Muscle layer of duodenum (tissue), 2 donors: Measurements from ENCODE around the gene CPNE5.
"Not testable (repeated sequence)": the region's sequence is repeated elsewhere in the genome, so short reads cannot be mapped to it uniquely, and the experiment has no call there.

ENCODE experiments used
- H3K27ac ChIP-seq: one replicate; pipeline ENCODE4 v1.7.0; 2013; ENCODE audit warnings: mild to moderate bottlenecking, low read length
- H3K27me3 ChIP-seq: one replicate; pipeline ENCODE4 v1.7.0; 2013; ENCODE audit warnings: low read depth, mild to moderate bottlenecking, control low read depth, low read length
- H3K36me3 ChIP-seq, 2 donors: one replicate each; pipeline ENCODE4 v1.7.0; 2013; ENCODE audit warnings: low read length in 2 of 2, control low read depth in 1 of 2, mild to moderate bottlenecking in 1 of 2; ENCODE audit not compliant: insufficient read depth in 2 of 2, control insufficient read depth in 1 of 2
- H3K4me1 ChIP-seq, 2 donors: one replicate each; pipeline ENCODE4 v1.7.0; 2013; ENCODE audit warnings: low read length in 2 of 2, mild to moderate bottlenecking in 2 of 2, control low read depth in 1 of 2, moderate library complexity in 1 of 2; ENCODE audit not compliant: insufficient read depth in 2 of 2, control insufficient read depth in 1 of 2
- H3K4me3 ChIP-seq, 2 donors: one replicate each; pipeline ENCODE4 v1.7.0; 2013; ENCODE audit warnings: low read length in 2 of 2, low read depth in 1 of 2, mild to moderate bottlenecking in 1 of 2
- H3K9me3 ChIP-seq, 2 donors: one replicate each; pipeline ENCODE4 v1.7.0; 2013; ENCODE audit warnings: low read length in 2 of 2, control low read depth in 1 of 2, mild to moderate bottlenecking in 1 of 2; ENCODE audit not compliant: control insufficient read depth in 1 of 2
- donor health status: healthy.

Gene CPNE5

DNA sequence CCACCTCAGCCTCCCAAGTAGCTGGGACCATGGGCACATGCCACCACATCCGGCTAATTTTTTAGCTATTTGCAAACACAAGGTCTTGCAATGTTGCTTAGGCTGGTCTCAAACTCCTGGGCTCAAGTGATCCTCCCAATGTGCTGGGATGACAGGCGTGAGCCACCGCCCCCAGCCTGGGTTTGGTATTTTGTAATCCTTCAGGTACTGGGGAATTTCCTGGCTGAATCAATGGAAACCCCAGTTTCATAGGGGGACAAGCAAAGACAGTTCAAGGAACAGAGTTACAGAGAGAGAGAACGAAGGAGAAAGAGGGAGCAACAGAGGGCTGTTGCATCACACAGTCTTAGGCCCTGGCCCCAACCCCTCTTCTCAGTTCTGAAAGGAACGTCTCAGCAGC lies 105.9 kb downstream of the CPNE5 start:
- peaks cover 0 to 11% of the 10 kb centered on the region in 2 donors for H3K4me1 ChIP-seq
- H3K27ac ChIP-seq: no peak overlapping the region
- H3K4me3 ChIP-seq: no peak overlapping the region
- no peaks in the 10 kb centered on the region for H3K36me3 ChIP-seq
- H3K27me3 ChIP-seq: no peaks in the 10 kb centered on the region
- H3K9me3 ChIP-seq: no peaks in the 10 kb centered on the region

DNA sequence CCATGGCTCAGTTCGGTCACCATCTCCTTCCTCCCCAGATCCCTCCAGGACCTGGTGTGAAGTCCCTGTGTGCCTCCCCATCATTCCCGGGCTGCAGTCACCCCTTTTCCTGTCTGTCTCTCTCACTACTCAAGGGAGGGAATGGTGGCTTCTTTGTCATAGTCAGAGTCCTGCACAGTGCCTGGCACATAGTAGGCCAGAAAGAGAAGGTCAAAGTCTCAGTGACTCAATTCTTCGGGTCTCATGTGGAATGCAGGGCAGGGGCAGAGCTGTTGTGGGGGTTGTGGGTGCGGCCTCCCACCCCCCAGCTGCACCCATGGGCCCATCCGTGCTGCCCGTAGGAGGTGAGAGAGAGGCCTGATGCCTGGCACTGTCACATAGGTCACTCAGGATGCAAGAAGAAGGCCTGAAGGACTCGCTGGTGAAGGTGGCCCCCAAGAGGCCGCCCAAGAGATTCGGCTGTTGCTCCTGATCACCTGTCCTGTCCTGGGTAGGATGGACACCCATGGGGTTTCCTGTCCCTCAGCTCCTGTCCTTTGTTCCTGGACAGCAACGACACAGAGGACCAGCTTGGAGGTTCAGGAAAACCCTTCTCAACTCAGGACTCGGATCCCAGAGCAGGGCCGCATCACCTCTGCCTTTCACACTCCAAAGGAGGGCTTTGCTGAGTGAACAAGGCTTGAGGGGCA lies 107.5 kb downstream of the CPNE5 start:
- no peaks in the 10 kb centered on the region for H3K36me3 ChIP-seq
- H3K4me3 ChIP-seq: no peak overlapping the region
- H3K27me3 ChIP-seq: no peaks in the 10 kb centered on the region
- H3K9me3 ChIP-seq: no peaks in the 10 kb centered on the region
- H3K27ac ChIP-seq: no peak overlapping the region
- H3K4me1 ChIP-seq: peaks cover 0 to 11% of the 10 kb centered on the region in 2 donors

DNA sequence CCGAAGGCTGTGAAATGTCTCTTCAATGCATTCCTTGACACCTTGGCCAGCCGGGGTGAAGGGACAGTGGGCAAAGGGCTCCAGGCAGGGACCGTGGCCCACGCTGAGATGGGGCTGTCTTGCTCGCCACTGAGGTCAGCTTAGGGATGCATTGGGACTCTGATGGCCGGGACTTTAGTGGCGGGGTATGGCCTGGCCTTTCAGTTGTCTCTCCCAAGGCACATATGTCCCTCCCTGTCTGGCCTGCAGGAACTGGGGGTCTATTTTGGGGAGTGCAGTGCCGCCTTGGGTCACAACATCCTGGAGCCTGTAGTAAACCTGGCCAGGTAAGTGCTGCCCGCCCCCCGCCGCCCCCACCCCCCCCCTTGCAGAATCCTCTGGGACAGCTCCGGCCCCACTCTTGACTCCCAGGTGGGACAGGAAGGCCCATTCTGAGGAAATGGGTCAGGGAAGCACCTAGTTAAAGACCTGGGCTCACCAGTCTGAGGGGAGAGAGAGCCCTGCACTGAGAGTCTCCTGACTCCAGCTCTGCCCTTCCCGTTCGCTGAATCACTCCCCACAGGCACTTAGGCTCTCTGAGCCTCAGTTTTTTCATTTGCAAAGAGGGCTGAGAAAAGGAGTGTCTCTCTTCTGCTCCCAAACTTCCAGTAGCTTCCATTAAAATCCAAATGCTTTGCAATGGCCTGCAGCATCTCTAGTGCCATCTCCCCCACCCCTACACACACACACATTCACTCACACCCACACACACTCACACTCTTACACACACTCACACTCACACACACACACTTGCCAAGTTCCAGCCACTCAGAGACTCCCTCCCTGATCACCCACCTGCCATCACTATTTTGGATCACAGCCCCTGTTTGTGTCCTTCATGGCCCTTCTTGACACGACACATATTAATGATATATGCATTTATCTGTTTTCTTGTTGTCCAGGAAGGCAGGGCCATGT lies 108.5 kb downstream of the CPNE5 start:
- no peak overlapping the region for H3K27ac ChIP-seq
- no peaks in the 10 kb centered on the region for H3K9me3 ChIP-seq
- no peak overlapping the region for H3K4me3 ChIP-seq
- H3K36me3 ChIP-seq: no peaks in the 10 kb centered on the region
- no peaks in the 10 kb centered on the region for H3K27me3 ChIP-seq
- H3K4me1 ChIP-seq: peaks cover 0 to 6% of the 10 kb centered on the region in 2 donors

DNA sequence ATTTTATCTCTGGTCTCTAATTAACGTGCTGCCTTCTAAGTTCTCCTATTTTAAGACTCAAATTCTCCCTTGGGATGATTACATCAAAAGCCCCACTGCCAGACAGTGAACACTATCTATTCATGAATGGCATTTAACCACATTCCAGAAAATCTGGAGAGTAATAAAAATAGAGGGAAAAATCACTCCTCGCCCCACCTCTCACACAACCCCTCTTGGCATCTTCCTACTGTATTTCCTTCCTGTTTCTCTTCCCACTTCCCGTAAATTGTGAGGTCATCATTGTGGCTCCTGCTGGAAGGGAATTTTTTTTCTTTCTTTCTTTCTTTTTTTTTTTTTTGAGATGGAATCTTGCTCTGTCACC lies 110.1 kb downstream of the CPNE5 start:
- no peaks in the 10 kb centered on the region for H3K9me3 ChIP-seq
- no peaks in the 10 kb centered on the region for H3K4me1 ChIP-seq
- H3K27ac ChIP-seq: no peak overlapping the region
- no peaks in the 10 kb centered on the region for H3K36me3 ChIP-seq
- no peak overlapping the region for H3K4me3 ChIP-seq
- no peaks in the 10 kb centered on the region for H3K27me3 ChIP-seq

DNA sequence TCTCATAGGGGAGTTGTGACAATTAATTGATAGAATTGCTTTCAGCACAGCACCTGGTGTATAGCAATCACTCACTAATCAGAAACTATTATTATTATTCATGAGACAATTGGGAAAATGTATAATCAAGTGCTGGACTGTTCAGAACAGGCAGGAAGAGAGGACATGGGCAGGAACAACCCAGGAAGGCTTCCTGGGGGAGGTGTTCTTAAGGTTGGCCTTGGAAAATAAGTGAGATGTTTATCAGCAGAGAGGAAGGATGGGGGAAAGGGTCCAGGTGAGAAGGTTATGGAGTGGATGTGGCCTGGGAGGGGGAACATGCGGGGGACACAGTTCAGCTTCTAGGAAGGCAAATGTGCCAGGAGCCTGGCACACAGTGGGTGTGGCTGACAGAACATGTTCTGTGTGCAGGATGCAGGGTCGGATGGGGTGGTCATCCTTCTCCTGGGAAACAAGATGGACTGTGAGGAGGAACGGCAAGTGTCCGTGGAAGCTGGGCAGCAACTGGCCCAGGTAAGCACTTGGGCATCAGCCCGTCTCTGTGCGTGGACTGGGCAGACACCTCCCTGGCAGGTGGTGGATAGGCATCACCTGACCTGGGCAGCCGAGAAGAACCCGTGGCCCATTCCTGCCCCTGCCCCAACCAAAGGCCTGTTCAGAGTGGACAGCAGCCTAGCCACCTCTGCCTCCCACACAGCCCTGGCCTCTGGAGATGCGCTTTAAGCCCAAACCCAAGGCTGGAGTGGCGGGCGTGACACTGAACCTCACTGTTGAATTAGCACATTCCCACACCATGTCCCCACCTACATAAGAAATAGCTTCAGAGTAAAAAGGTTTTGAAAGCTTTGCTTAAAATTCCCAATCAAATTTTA lies 110.7 kb downstream of the CPNE5 start:
- H3K4me1 ChIP-seq: no peaks in the 10 kb centered on the region
- H3K27me3 ChIP-seq: no peaks in the 10 kb centered on the region
- H3K36me3 ChIP-seq: no peaks in the 10 kb centered on the region
- no peak overlapping the region for H3K4me3 ChIP-seq
- no peaks in the 10 kb centered on the region for H3K9me3 ChIP-seq
- no peak overlapping the region for H3K27ac ChIP-seq

DNA sequence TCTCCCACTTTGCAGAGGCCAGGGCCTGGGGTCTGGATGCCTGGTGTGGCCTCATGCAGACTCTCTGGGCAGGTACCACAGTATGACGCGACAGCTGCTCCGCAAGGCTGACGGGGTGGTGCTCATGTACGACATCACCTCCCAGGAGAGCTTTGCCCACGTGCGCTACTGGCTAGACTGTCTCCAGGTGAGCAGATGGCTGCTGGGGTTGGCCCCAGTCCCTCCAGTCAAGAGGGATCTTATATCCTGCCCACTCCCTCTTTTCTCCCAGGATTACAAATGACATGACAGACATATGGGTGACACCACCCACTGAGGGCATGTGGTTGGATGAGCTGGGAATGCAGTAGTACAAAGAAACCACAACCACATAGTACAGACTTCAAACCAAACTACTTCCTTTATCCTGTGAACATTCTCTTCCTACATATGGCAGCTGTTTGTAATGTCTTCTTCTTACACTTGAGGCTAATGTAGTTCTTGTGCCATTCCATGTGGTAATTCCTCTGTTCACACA lies 111.7 kb downstream of the CPNE5 start:
- Histone ChIP-seq H3K36me3 (no peaks in the 10 kb centered on the region), H3K4me3 (no peak overlapping the region), H3K27me3 (no peaks in the 10 kb centered on the region), H3K4me1 (no peaks in the 10 kb centered on the region), H3K27ac (no peak overlapping the region), H3K9me3 (no peaks in the 10 kb centered on the region)

DNA sequence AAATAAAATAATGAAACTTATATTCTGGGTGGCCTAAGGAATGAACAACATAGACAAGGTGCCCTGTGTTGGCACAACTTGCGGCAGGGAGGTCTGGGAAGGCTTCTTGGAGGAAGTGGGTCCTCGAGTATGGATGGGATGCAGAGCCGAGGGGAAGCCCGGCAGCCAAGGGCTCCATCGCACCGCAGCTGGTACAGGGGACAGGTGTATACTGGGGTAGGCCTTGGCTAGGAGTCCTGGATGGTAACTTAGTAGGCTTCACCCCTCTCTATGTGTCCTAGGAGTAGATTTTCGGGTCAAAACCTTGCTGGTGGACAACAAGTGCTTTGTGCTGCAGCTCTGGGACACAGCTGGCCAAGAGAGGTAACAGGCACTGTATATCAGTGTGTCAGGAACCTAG lies 113.7 kb downstream of the CPNE5 start:
- no peaks in the 10 kb centered on the region for H3K9me3 ChIP-seq
- H3K4me1 ChIP-seq: no peaks in the 10 kb centered on the region
- H3K27me3 ChIP-seq: no peaks in the 10 kb centered on the region
- H3K36me3 ChIP-seq: no peaks in the 10 kb centered on the region
- H3K4me3 ChIP-seq: no peak overlapping the region
- H3K27ac ChIP-seq: no peak overlapping the region

DNA sequence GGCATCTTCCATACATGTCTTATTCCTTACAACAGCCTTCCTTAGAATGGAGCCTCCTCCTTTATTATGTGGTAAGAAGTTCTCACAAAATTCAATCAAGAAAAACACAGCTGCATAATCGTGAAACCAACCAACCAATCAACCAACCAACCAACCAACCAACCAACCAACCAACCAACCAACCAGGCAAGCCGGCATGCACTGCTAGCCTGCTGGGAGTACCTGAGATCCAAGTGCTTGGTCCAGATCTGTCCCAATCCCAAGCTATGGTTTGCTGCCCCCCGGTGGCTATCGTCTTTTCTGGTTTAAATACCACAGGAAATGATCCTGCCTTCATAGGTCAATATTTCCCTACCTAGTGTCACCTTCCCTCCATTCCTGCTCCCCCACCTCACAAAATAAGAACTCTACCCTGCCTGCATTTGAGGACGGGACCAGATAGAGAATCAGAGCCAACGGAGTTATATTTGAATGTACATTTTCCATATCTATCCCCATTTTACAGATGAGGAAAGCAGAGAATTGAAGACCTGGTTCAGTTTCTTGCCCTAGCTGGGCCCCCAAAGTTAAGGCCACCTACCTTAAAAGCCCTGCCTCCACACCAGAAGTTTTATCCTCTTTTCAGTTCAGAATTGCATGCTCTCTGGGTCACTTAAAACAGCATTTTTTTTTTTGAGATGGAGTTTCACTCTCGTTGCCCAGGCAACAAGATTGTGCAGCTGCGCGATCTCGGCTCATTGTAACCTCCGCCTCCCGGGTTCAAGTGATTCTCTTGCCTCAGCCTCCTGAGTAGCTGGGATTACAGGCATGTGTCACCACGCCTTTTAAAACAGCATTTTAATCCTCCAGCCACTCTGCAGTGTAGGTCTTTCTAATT lies 114.5 kb downstream of the CPNE5 start:
- Histone ChIP-seq H3K36me3 (no peaks in the 10 kb centered on the region), H3K4me3 (no peak overlapping the region), H3K27ac (no peak overlapping the region), H3K27me3 (no peaks in the 10 kb centered on the region), H3K9me3 (no peaks in the 10 kb centered on the region), H3K4me1 (no peaks in the 10 kb centered on the region)

DNA sequence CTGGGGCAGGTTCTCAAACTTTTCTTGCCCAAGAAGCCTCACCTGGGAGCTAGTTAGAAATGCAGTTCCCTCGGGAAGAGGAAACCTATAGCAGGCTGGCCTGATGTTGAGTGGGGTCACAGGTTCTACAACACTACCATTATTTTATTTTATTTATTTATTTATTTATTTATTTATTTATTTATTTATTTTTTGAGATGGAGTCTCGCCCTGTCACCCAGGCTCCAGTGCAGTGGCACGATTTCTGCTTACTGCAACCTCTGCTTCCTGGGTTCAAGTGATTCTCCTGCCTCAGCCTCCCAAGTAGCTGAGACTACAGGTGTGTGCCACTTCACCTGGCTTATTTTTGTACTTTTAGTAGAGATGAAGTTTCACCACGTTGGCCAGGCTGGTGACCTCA lies 115.3 kb downstream of the CPNE5 start:
- not testable (repeated sequence) for H3K9me3 ChIP-seq, H3K27me3 ChIP-seq, H3K4me1 ChIP-seq, H3K4me3 ChIP-seq, H3K27ac ChIP-seq, H3K36me3 ChIP-seq

DNA sequence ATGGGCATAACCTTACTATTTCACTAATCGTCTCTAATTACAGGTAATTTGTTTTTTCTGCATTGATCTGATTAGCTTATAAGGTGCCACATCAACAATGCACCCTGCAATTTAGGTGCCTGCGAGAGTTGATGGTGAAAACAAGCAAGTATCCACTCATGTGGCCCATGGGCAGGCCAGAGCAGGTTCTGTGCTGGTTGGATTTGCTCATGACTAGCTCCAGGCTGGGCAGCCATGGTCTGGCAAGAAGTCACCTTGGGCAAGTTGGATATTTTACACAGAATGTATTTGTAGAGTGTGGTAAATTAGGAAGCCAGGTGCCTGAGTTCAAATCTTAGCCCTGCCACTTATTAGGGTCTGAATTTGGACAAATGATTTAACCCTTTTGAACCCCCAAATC lies 116.4 kb downstream of the CPNE5 start:
- Histone ChIP-seq H3K9me3 (no peaks in the 10 kb centered on the region), H3K4me3 (no peak overlapping the region), H3K27ac (no peak overlapping the region), H3K4me1 (no peaks in the 10 kb centered on the region), H3K27me3 (no peaks in the 10 kb centered on the region), H3K36me3 (no peaks in the 10 kb centered on the region)
